ENCODE data around the gene CPN2. TPM values are rescaled to one million over a fixed set of nuclear protein-coding genes. Genes with fewer than 3 reads are reported as not detected.

Gene CPN2
- total RNA-seq: not detected in 2 replicates

GRCh38 chr3:194351080-194351672 is at the start of gene CPN2:
Gene CPN2, minus strand, starts transcription at chr3:194351328. Its CDS starts 8,626 bp downstream, at chr3:194342702.

GRCh38 chr3:194399166-194399565 is 48.0 kb upstream of the CPN2 start, which contains the start of gene GP5:
Gene GP5, minus strand, starts transcription at chr3:194399266. Its CDS starts 984 bp downstream, at chr3:194398282.

GRCh38 chr3:194369522-194370279 is 18.6 kb upstream of the CPN2 start, which contains the start of gene LRRC15:
Gene LRRC15, minus strand, starts transcription at chr3:194369743. Its CDS starts 8,700 bp downstream, at chr3:194361043.

Other genes with a start within 250 kb of the CPN2 start
- gene HES1, start 215.2 kb downstream of the CPN2 start, total RNA-seq: 2.4 and 4.7 TPM in 2 replicates
- 0.26 and 2.7 TPM in 2 replicates for gene LRRC15, start 18.4 kb upstream of the CPN2 start, total RNA-seq
- under 0.01 and 0.09 TPM in 2 replicates for gene GP5, start 47.9 kb upstream of the CPN2 start, total RNA-seq
- 156 and 242 TPM in 2 replicates for gene ATP13A3, start 135.7 kb upstream of the CPN2 start, total RNA-seq